Psoas muscle (tissue), 8 donors: ENCODE results near the gene PLEKHA3. TPM values are rescaled to one million over a fixed set of nuclear protein-coding genes. Genes with fewer than 3 reads are reported as not detected.

Source experiments
- ATAC-seq, 4 donors: fragments of 200-7000 bp; cut with Tn5 transposase; one replicate each; pipeline ENCODE4 v1.9.1; 2020; ENCODE audit warnings: moderate library complexity in 3 of 4, mild to moderate bottlenecking in 2 of 4
- DNase-seq, 2 donors: peaks; one replicate each; pipeline ENCODE4 v3.0.0-alpha.2; 2020
- H3K27ac ChIP-seq: fragments of 200-600 bp; one replicate; pipeline ENCODE4 v1.8.0; 2022
- H3K27me3 ChIP-seq, 3 donors: fragments of 200-600 bp in 1 of 3; one replicate each; pipeline versions ENCODE4 v1.6.1 to v1.8.0; 2013 to 2022; ENCODE audit warnings: low read length in 2 of 3, mild to moderate bottlenecking in 2 of 3, moderate library complexity in 1 of 3; ENCODE audit not compliant: insufficient read depth in 3 of 3
- H3K36me3 ChIP-seq, 2 donors: fragments of 200-600 bp in 1 of 2; one replicate each; pipeline versions ENCODE4 v1.6.1 to v1.8.0; 2013 to 2022; ENCODE audit warnings: low read depth in 1 of 2, mild to moderate bottlenecking in 1 of 2, moderate library complexity in 1 of 2; ENCODE audit not compliant: insufficient read depth in 1 of 2
- H3K4me1 ChIP-seq: fragments of 200-600 bp; one replicate; pipeline ENCODE4 v1.8.0; 2022
- H3K4me3 ChIP-seq: fragments of 200-600 bp; one replicate; pipeline ENCODE4 v1.8.0; 2022; ENCODE audit warnings: mild to moderate bottlenecking
- H3K9me3 ChIP-seq: fragments of 200-600 bp; one replicate; pipeline ENCODE4 v1.8.0; 2022
- WGBS, 3 donors: extraction: QIAGEN DNeasy Blood & Tissue Kit; methylation state at CpG; one replicate each; pipeline versions ENCODE4 v1.1.6 to v1.1.7; 2013; 5-methylcytosine and 5-hydroxymethylcytosine counted together
- intact Hi-C, 2 donors: fragments of 100-400 bp; cut with DNase I; formaldehyde crosslinking; loops; one replicate each; pipeline versions ENCODE4 v1.11.0 to v1.14.2; 2022
- polyA plus RNA-seq, 3 donors: library from polyadenylated mRNA; stranded (reverse); fragments of 200-250 nt; gene quantifications; one replicate each; pipeline ENCODE4 v1.2.3, GENCODE V29; 2013
- total RNA-seq, 4 donors: library from RNA; stranded (reverse); fragmentation: NEBNext Ultra II Directional in 2 of 4; extraction: Animal tissue kit (Norgen Biotek cat#: 25700) in 2 of 4; gene quantifications; one replicate each; pipeline versions ENCODE4 v1.2.1 to v1.2.4, GENCODE V29; 2021 to 2023
- TF ChIP-seq, protein P1 (sequence below): fragments of 200-600 bp; IDR thresholded peaks from one replicate; pipeline ENCODE4 v1.8.0; 2022; ENCODE audit warnings: antibody characterized with exemption
- donor health status: healthy with polysubstance abuse.
- donor health status: DM: no; HTN: no; CAD: no; lungs with moderate emphysema.
- donor health status: Bipolar disorder and iron deficiency.
- donor health status: healthy.
- donor health status: DM: yes; HTN: yes; CAD: no.
- donor health status: DM: no; HTN: no; CAD: no.
- donor health status: DM: no; HTN: no; CAD: no.
- donor health status: DM: yes; HTN: yes; CAD: no.

The PLEKHA3 gene
- total and polyA plus RNA-seq, 7 donors: 4.0 to 22.5 (median 13.5) TPM

DNA sequence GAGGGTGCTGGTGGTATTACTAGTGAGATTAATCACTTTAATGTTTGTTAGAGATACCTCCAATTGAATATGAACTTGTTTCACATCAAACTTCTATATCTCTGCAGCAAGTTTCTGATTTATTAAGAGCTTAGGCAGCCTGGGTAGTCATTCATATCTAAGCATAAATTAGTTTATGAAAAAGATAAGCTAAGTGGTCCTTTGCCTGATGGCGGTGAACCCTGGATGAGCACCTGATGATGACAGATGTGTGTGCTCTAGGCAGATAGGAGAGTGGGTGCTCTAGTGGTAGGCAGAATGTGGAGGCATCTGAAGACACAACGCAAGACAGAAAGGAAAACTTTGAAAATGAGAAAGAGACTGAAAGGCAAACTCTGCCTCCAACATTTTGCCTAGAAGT lies 6.9 kb upstream of the PLEKHA3 start:
- TF ChIP-seq, protein P1, sequence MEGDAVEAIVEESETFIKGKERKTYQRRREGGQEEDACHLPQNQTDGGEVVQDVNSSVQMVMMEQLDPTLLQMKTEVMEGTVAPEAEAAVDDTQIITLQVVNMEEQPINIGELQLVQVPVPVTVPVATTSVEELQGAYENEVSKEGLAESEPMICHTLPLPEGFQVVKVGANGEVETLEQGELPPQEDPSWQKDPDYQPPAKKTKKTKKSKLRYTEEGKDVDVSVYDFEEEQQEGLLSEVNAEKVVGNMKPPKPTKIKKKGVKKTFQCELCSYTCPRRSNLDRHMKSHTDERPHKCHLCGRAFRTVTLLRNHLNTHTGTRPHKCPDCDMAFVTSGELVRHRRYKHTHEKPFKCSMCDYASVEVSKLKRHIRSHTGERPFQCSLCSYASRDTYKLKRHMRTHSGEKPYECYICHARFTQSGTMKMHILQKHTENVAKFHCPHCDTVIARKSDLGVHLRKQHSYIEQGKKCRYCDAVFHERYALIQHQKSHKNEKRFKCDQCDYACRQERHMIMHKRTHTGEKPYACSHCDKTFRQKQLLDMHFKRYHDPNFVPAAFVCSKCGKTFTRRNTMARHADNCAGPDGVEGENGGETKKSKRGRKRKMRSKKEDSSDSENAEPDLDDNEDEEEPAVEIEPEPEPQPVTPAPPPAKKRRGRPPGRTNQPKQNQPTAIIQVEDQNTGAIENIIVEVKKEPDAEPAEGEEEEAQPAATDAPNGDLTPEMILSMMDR: no peak
- DNase-seq (no peak), ATAC-seq (no peak)
- Histone ChIP-seq H3K27me3 (no peaks in the 10 kb centered on the region), H3K9me3 (no peaks in the 10 kb centered on the region), H3K4me3 (no peak overlapping the region), H3K36me3 (peaks cover under 1 to 3% of the 10 kb centered on the region in 2 donors), H3K27ac (no peak overlapping the region), H3K4me1 (peaks cover 9% of the 10 kb centered on the region)
- 96 to 100% (median 96%) methylated on average over 2 of the region's 2 CpGs for WGBS, 3 donors
- intact Hi-C loops: no loop called here

DNA sequence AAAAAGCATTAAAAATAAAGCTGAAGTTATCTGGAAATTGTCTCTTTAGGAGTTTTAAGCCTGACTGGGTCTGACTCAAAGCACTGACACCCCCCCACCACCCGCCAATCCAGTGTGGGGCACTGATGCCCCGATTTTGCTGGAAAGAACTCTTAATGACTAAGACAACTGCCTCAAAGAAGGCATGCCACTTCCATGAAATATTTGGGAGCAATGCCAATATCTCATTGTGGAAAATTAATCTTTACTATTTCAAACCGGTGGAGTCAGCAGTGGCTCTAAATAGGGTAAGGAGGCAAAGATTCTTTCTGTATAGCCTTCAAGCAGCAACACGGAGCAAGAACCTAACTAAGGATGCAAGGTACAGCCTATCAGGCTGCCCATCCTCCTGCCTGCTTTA lies 6.3 kb upstream of the PLEKHA3 start:
- WGBS, 3 donors: 41 to 51% (median 45%) methylated on average over 4 of the region's 4 CpGs
- DNase-seq: no peak
- Histone ChIP-seq H3K4me1 (peaks cover 9% of the 10 kb centered on the region), H3K9me3 (no peaks in the 10 kb centered on the region), H3K27ac (no peak overlapping the region), H3K36me3 (peaks cover 0 to 2% of the 10 kb centered on the region in 2 donors), H3K4me3 (no peak overlapping the region), H3K27me3 (no peaks in the 10 kb centered on the region)
- TF ChIP-seq, protein P1: no peak
- ATAC-seq: no peak
- intact Hi-C loops: no loop called here

DNA sequence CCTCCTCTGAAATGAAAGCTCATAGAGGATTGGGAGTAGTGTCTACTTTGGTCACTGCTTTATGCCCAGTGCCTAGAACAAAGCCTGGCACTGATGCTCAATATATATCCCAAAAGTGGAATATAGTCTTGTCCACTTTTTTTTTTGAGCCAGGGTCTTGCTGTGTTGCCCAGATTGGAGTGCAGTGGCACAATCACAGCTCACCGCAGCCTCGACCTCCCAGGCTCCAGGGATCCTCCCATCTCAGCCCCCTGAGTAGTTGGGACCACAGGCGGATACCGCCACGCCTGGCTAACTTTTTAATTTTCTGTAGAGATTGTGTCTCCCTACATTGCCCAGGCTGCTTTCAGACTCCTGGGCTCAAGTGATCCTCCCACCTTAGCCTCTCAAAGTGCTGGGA lies 5.7 kb upstream of the PLEKHA3 start:
- Histone ChIP-seq H3K27ac (no peak overlapping the region), H3K4me1 (peaks cover 15% of the 10 kb centered on the region), H3K9me3 (no peaks in the 10 kb centered on the region), H3K27me3 (no peaks in the 10 kb centered on the region), H3K4me3 (no peak overlapping the region), H3K36me3 (no peaks in the 10 kb centered on the region)
- intact Hi-C loops: no loop called here
- TF ChIP-seq, protein P1: no peak
- ATAC-seq: no peak
- DNase-seq: no peak
- WGBS, 3 donors: 96 to 97% (median 97%) methylated on average over 5 of the region's 5 CpGs

DNA sequence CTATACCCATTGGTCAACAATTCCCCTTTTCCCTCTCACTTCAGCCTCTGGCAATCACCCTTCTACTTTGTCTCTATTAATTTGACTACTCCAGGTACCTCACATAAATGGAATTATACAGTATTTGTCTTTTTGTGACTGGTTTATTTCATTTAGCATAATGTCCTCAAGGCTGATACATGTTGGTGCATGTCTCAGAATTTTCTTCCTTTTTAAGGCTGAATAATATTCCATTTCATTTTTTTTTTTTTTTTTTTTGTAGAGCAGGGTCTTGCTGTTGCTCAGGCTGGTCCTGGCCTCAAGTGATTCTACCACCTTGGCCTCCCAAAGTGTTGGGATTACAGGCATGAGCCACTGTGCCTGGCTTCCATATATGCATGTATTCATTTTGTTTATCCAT lies 3.8 kb upstream of the PLEKHA3 start:
- Histone ChIP-seq H3K9me3 (no peaks in the 10 kb centered on the region), H3K27me3 (no peaks in the 10 kb centered on the region), H3K4me1 (peaks cover 17% of the 10 kb centered on the region), H3K36me3 (no peaks in the 10 kb centered on the region), H3K4me3 (no peak overlapping the region), H3K27ac (no peak overlapping the region)
- TF ChIP-seq, protein P1: no peak
- ATAC-seq (no peak), DNase-seq (no peak)
- intact Hi-C loops: no loop called here

DNA sequence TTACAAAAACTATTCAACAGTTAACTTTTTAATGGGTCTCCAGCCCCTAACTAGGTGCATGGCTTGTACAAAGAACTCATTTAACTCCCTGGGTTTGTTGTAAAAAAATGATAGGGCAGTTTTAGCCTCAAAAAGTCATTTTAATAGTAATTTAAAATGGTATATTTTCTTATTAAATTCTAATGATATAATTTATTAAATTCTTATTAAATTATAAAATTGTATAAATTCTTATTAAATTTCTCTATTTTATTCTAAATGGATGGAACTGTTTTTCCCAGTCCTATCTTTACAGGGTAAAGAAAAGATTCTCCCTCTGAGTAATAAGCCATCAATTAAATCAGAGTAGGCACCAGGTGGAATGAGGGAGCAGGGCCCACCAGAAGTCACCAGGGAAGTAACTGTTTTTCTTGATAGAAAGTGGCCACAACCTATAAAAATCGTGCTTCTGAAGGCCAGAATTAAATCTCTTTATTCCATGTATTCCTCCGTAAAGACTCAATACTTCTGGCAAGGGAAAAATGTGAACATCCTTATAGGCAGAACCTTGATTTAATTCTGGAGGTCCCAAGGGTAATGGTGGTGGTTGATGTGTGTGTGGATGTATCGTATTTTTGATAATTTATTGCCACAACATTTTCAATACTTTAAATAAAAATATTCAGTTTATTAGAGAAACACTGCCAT lies 2.7 kb upstream of the PLEKHA3 start:
- ATAC-seq: no peak
- Histone ChIP-seq H3K9me3 (no peaks in the 10 kb centered on the region), H3K36me3 (no peaks in the 10 kb centered on the region), H3K27ac (peak overlapping the region; percentile 88), H3K4me3 (peak overlapping the region; percentile 78), H3K27me3 (no peaks in the 10 kb centered on the region), H3K4me1 (peaks cover 26% of the 10 kb centered on the region)
- intact Hi-C loops: no loop called here
- WGBS, 3 donors: 13 to 37% (median 15%) methylated on average over 3 of the region's 3 CpGs
- TF ChIP-seq, protein P1: no peak
- DNase-seq: no peak
